ENCODE data around the gene PFKFB2.

Gene PFKFB2

GRCh38 chr1:207058252-207058651 is 5.2 kb downstream of the PFKFB2 start:
- DNase-seq (ENCODE audit: insufficient read length, low spot score) (no peak), FAIRE-seq (no peak)
- no peak for TF ChIP-seq POLR2A (IDR thresholded peaks at IDR 0.05; ENCODE audit: low read depth, low read length)

- no peak for TF ChIP-seq POLR2A (IDR thresholded peaks at IDR 0.05; ENCODE audit: low read depth, low read length)
- no peak for FAIRE-seq
Observed at GRCh38 chr1:207058878-207059867, 6.1 kb downstream of the PFKFB2 start.

GRCh38 chr1:207059881-207060280 is 6.8 kb downstream of the PFKFB2 start:
- TF ChIP-seq POLR2A (IDR thresholded peaks at IDR 0.05; ENCODE audit: low read depth, low read length) = no peak
- no peak for FAIRE-seq
- no peak for DNase-seq (ENCODE audit: insufficient read length, low spot score)

More at GRCh38 chr1:207058878-207059867, 6.1 kb downstream of the PFKFB2 start:
- DNase-seq (ENCODE audit: insufficient read length, low spot score) = no peak

GRCh38 chr1:207060596-207060995 is 7.5 kb downstream of the PFKFB2 start:
- no peak for TF ChIP-seq POLR2A (IDR thresholded peaks at IDR 0.05; ENCODE audit: low read depth, low read length)
- FAIRE-seq = no peak
- DNase-seq (ENCODE audit: insufficient read length, low spot score) = no peak

GRCh38 chr1:207062058-207062457 is 9.0 kb downstream of the PFKFB2 start:
- DNase-seq (ENCODE audit: insufficient read length, low spot score) (no peak), FAIRE-seq (no peak)
- TF ChIP-seq POLR2A (IDR thresholded peaks at IDR 0.05; ENCODE audit: low read depth, low read length) = no peak

GRCh38 chr1:207063014-207063413 is 9.9 kb downstream of the PFKFB2 start:
- FAIRE-seq (no peak), DNase-seq (ENCODE audit: insufficient read length, low spot score) (no peak)
- no peak for TF ChIP-seq POLR2A (IDR thresholded peaks at IDR 0.05; ENCODE audit: low read depth, low read length)

- FAIRE-seq = no peak
Observed at GRCh38 chr1:207064561-207064960, 11.5 kb downstream of the PFKFB2 start.

GRCh38 chr1:207067185-207067584 is 14.1 kb downstream of the PFKFB2 start:
- DNase-seq (ENCODE audit: insufficient read length, low spot score) (no peak), FAIRE-seq (no peak)
- no peak for TF ChIP-seq POLR2A (IDR thresholded peaks at IDR 0.05; ENCODE audit: low read depth, low read length)

More at GRCh38 chr1:207064561-207064960, 11.5 kb downstream of the PFKFB2 start:
- TF ChIP-seq POLR2A (IDR thresholded peaks at IDR 0.05; ENCODE audit: low read depth, low read length) = no peak
- DNase-seq (ENCODE audit: insufficient read length, low spot score) = no peak

- no peak for FAIRE-seq
- no peak for DNase-seq (ENCODE audit: insufficient read length, low spot score)
- no peak for TF ChIP-seq POLR2A (IDR thresholded peaks at IDR 0.05; ENCODE audit: low read depth, low read length)
Observed at GRCh38 chr1:207067665-207068064, 14.6 kb downstream of the PFKFB2 start.

- FAIRE-seq = no peak
- TF ChIP-seq POLR2A (IDR thresholded peaks at IDR 0.05; ENCODE audit: low read depth, low read length) = no peak
- DNase-seq (ENCODE audit: insufficient read length, low spot score) = no peak
Observed at GRCh38 chr1:207069061-207069460, 16.0 kb downstream of the PFKFB2 start.

GRCh38 chr1:207069858-207070506 is 16.9 kb downstream of the PFKFB2 start:
- FAIRE-seq = no peak

GRCh38 chr1:207070811-207071210 is 17.7 kb downstream of the PFKFB2 start:
- no peak for TF ChIP-seq POLR2A (IDR thresholded peaks at IDR 0.05; ENCODE audit: low read depth, low read length)
- DNase-seq (ENCODE audit: insufficient read length, low spot score) (no peak), FAIRE-seq (no peak)

More at GRCh38 chr1:207069858-207070506, 16.9 kb downstream of the PFKFB2 start:
- no peak for DNase-seq (ENCODE audit: insufficient read length, low spot score)
- no peak for TF ChIP-seq POLR2A (IDR thresholded peaks at IDR 0.05; ENCODE audit: low read depth, low read length)

GRCh38 chr1:207071426-207071825 is 18.4 kb downstream of the PFKFB2 start:
- FAIRE-seq (no peak), DNase-seq (ENCODE audit: insufficient read length, low spot score) (no peak)
- no peak for TF ChIP-seq POLR2A (IDR thresholded peaks at IDR 0.05; ENCODE audit: low read depth, low read length)

GRCh38 chr1:207072233-207072632 is 19.2 kb downstream of the PFKFB2 start:
- TF ChIP-seq POLR2A (IDR thresholded peaks at IDR 0.05; ENCODE audit: low read depth, low read length) = no peak
- FAIRE-seq (no peak), DNase-seq (ENCODE audit: insufficient read length, low spot score) (no peak)

All from H54 (cell line).